HG02938 (cell line): ENCODE results near the gene NRP2.

ENCODE experiments used
- ATAC-seq: cut with Tn5 transposase; IDR thresholded peaks from one replicate; pipeline ENCODE4 v1.9.1; 2021; ENCODE audit warnings: mild to moderate bottlenecking, moderate library complexity; ENCODE audit not compliant: unreplicated experiment

NRP2 gene

GRCh38 chr2:205730701-205731582 is 48.6 kb downstream of the NRP2 start:
- no peak for ATAC-seq

DNA sequence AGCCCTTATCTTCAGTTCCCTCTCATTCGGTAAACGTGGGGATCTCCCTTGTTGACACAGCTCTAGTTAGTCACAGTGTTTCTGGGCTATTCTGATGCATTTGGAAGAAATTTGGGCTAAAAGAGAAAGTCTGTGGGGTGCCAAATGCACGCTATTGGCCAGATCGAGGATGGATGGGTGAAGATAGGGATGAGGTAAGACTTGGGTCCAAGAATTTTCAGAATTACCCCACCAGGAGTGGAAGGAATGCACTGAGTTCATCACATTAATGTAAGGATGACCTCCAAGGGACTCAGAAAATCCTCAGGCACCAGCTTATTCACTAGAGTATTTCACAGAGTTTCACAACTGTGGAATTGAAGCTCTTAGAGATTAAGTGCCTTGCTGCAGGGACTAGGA is 49.3 kb downstream of the NRP2 start:
- no peak for ATAC-seq

DNA sequence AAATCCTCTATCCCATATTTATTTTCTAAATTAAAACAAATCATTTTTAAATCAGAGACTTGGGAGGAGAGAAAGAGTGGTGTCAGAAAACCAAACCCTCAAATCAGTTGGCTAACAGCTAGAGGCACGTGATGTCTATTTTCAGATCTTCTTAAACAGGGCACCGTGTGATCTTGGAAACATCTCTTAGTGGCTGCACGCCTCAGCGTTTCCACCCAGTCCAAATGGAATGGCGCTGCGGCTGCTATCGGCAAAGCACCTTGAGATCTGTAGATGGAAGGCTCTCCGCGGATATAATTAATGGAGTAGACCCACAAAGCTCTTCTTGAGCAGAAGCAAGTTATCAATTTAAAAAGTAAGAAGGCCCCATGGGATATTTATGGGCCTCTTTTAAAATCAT is 50.0 kb downstream of the NRP2 start:
- no peak for ATAC-seq

DNA sequence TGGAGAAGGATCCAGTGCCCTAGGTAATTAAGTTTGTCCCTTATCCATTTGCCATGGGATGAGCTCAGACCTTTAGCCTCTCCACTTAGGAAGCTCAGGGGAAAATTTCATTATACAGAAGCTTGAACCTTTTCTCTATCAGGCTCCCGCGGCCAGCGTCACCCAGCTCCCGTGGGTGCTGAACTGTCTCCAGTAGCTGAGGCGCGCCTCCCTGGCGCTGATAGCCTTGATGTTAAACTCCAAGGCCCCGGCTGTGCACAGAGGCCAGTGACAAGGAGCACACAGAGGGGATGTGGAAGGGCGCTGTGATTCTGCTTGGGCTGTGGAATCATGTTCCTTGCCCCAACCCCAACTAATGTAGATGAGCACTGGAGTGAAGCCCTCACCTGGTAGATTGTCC is 50.8 kb downstream of the NRP2 start:
- ATAC-seq = no peak

DNA sequence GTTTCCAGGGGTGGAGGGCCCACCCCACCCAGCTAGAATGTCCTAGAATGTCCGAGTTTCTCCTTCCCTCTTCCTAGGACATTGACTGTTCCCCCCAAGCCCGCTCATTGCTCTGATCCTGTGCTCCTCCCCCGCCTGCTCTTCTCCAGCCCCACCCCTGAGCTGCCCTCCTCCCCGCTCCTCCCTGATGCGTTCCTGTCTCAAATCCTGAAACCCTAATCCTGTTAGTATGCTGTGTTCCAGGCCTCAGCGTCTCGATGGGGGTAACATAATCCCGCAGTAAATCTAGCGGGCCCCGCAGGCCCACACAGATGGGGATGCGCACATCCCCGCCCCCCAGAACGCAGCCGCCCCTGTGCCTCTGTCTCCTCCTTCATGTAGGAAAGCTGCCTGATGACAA is 51.3 kb downstream of the NRP2 start:
- ATAC-seq = no peak

DNA sequence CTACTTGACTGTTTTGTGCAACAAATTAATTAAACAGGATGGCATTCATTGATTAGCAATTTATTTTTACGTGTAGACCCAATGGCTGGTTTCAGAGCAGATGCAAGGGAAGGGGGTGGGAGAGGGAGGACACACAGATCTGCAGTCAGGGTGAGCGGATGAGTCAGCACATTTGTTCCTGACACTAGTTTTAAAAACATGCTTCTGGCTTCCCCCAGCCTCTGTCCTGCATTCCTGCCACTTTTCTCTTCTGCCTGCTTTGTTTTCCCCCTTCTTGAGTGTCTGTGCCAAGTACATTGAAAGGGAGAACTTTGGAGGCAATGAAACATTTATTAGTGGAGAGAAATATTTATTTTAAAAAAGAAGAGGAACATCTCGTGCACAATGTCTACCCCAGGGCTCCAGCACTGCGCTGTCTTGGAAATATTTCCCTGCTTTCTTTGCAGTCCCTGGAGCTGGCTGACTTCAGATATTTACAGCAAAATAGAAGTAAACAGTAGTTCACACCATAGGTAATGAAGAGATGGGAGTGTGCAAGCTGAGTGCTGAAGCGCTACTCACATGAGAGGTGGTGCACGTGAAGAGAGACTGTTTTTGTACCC is 52.2 kb downstream of the NRP2 start:
- ATAC-seq = no peak

DNA sequence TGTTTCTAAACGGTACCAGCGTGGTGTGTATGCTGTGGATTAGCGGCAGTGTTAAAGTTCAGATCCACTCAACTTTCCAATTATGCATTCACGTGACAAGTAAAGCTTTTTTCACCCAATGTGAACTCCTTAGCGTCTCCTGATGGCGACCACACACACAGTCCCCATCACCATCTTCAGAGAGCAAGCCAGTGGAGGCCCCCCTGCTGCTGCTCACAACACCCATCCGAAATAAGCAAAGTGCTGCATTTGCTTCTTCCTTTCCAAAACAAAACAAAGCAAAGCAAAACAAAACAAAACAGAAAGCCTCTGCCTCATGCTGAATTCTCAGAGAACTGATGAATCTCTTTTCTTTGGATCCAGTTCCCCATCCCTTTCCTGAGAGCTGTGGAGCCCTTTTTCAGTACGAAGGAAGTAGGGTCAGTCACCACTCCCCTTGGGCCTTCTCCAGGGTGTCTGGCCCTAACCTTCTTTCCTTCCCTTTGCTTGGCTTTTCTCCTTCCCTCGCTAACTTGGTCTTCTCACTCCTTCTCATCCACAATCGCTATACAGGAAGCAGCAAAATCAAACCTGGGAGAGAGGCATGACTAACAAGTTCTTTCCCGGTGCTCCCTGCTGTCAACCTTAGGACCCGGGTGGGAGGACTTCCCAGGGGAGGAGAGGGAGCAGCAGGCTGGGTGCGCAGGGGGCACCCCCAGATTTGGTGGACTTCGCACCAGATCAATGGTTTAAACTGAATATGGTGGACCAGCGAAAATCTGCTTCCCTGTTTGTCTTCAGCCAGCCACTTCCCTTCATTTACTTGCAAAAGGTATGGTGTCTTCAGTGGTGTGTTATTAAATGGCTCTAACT is 56.0 kb downstream of the NRP2 start:
- ATAC-seq = no peak

- ATAC-seq = no peak
Observed at GRCh38 chr2:205739620-205740019, 57.3 kb downstream of the NRP2 start.

- no peak for ATAC-seq
Observed at GRCh38 chr2:205740381-205740780, 58.1 kb downstream of the NRP2 start.

DNA sequence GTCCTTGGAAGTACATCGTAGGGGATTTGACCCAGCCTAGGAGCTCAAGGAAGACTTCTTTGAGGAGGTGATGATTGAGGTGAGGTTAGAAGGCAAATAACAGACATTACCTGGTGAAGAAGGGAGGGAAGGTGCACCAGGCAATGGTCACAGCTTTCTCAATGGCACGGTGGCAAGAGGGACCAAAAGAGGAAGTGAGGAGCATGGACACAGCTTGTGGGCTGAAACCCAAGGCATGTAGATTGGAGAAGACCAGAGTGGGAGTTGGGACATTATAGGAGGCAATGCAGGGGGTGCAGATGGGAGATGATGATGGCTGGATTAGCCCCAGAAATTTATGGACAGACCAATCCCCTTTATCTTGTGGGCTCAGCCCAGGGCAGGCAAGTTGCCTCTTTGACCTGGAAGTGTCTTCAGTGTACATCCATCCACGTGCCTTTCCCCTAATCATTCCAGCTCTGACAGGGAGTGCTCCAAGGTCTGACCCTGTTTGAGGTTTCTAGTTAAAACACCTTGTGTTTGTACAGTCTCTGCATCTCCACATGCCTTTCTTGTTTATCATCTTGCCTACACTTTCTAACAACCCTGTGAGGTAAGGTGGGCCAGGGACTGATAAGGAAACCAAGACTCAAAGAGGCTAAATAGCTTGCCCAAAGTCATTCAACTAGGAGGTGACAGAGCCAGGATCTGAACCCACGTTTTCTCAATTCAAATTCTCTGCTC is 59.1 kb downstream of the NRP2 start:
- ATAC-seq = no peak

DNA sequence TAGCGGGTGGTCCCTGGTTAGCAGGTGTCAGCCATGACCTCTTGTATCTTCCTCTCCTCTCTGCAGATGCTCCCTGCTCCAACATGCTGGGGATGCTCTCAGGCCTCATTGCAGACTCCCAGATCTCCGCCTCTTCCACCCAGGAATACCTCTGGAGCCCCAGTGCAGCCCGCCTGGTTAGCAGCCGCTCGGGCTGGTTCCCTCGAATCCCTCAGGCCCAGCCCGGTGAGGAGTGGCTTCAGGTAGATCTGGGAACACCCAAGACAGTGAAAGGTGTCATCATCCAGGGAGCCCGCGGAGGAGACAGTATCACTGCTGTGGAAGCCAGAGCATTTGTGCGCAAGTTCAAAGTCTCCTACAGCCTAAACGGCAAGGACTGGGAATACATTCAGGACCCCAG is 60.8 kb downstream of the NRP2 start:
- no peak for ATAC-seq

DNA sequence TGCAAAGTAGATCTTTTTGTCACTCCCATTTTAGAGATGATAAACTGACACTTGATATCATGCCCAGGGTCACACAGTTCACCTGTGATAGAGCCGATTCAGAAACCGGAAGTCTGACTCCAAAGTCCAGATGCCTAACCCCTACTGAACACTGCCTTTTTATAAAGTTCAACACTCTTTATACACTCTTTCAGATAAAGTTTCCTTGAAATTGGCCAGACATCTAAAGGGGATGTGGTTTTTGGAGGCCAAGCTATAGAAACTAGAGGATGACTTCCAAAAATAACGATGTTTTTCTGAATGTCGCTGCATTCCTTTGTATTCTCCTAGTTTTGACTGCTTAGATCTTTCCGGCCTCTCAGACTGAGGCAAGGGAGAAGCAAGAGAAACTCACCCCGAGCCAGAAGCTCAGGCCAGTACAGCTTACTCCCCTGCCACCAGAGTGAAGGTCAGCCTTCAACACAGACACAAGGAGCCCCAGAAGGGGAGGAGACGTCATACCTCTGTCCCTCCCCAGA is 61.8 kb downstream of the NRP2 start:
- no peak for ATAC-seq

- ATAC-seq = no peak
Observed at GRCh38 chr2:205745661-205746419, 63.5 kb downstream of the NRP2 start.

GRCh38 chr2:205746420-205746785 is 64.1 kb downstream of the NRP2 start:
- ATAC-seq = no peak

- no peak for ATAC-seq
Observed at GRCh38 chr2:205747829-205748386, 65.6 kb downstream of the NRP2 start.

DNA sequence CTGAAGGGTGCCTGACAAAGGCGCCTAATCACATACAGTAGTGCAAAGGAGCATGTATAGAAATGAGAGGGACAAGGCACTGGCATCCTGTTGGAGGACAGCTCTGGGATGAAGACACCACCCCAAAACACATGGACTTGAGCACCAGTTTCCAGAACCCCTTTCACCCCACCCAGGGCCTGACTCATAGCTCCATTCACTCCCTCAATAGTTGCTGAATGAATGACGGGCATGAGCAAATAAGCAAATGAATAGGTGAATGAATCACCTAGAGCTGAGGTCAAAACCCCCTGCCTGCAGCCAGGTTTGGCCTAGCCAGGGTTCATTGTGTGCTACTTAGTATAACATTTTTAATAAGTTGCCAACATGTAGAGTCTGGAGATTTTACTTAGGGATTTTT is 66.3 kb downstream of the NRP2 start:
- no peak for ATAC-seq

GRCh38 chr2:205749078-205749477 is 66.8 kb downstream of the NRP2 start:
- ATAC-seq = no peak

DNA sequence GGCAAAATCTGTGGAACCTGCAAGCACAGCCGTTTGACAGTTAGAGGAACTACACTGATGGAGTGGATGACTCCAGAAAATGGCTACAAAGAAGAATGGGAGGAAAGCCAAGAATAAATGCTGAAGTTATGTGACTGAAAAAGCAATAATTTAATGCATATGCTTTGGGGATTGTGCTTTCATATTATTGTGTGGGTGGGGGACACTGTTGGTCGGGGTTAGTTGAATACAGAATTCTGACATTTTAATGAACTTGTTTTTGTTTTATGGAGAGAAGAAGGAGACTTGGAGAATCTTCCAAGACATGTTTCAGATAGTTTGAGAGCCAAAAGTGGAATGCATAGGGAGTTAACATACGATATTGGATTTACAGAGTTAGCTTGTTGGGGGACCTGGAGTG is 68.5 kb downstream of the NRP2 start:
- ATAC-seq = no peak

- ATAC-seq = no peak
Observed at GRCh38 chr2:205751569-205752031, 69.3 kb downstream of the NRP2 start.
